ACHN (cell line): ENCODE data around the gene ICOS.
"Not testable (repeated sequence)": the region's sequence is repeated elsewhere in the genome, so short reads cannot be mapped to it uniquely, and the experiment has no call there.

Experiments
- DNase-seq: peaks from one replicate; pipeline ENCODE4 v3.0.0-alpha.2; 2015
- in situ Hi-C: cut with HindIII; loops from 2 replicates; pipeline ENCODE4 v1.10.0; 2017; ENCODE audit warnings: low sequenced_read_pairs, low pct_ligation_motif_present, low pct_unique_long_range_greater_than_20kb

The ICOS gene

GRCh38 chr2:203959265-203959664, 22.7 kb downstream of the ICOS start:
- no peak for DNase-seq
- in situ Hi-C loops: no loop called here

- in situ Hi-C loops: no loop called here
Observed at GRCh38 chr2:203959672-203960071, 23.1 kb downstream of the ICOS start.

DNA sequence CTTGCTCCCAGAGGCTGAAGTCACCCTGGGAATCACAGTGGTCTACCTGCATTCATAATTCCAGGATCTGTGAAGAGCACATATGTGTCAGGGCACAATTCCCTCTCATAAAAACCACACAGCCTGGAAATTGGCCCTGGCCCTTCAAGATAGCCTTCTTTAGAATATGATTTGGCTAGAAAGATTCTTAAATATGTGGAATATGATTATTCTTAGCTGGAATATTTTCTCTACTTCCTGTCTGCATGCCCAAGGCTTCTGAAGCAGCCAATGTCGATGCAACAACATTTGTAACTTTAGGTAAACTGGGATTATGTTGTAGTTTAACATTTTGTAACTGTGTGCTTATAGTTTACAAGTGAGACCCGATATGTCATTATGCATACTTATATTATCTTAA, 24.2 kb downstream of the ICOS start:
- in situ Hi-C loops: no loop called here
- no peak for DNase-seq

More at GRCh38 chr2:203959672-203960071, 23.1 kb downstream of the ICOS start:
- DNase-seq: no peak

- DNase-seq, in situ Hi-C loops: not testable (repeated sequence)
Observed at GRCh38 chr2:203965190-203965589, 28.6 kb downstream of the ICOS start.

- in situ Hi-C loops: no loop called here
- DNase-seq: no peak
Observed at GRCh38 chr2:203971251-203971650, 34.7 kb downstream of the ICOS start.

DNA sequence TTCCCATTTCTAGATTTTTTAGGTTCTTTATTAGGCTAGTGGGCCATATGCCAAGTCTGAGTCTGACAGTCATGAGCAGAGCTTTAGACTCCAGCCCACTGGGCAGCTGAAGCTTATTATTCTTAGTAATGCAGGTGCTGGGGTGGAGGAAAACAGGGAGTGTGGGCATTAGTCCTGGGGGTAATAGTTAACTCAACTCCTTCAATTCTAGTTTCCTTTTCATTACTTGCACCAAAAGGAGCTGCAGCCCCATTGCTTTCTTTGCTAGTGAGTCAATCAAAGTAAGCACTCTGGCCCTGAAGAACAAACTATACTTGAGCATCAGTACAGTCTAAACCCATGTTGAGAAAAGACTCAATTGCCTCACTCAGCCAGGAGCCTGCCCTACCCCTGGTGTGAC, 35.5 kb downstream of the ICOS start:
- DNase-seq: no peak
- in situ Hi-C loops: no loop called here

DNA sequence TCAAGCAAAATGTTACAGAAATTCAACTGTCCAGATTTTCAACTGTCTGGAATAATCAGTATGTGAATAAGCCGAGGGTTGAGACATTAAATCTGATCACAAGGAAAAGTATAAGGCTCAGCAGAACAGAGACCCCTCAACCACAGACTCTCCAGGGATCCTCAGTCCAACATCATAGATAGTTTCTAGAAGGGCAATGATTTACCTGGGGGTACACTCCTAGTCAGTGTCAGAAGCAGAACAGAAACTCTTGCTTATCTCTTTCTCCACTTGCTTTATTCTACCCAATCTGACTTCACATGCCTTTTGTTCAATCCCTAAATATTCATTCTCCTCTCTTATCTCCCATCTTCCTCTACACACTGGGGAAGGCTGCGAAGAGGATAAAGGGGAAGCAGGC, 36.4 kb downstream of the ICOS start:
- in situ Hi-C loops: no loop called here
- no peak for DNase-seq

DNA sequence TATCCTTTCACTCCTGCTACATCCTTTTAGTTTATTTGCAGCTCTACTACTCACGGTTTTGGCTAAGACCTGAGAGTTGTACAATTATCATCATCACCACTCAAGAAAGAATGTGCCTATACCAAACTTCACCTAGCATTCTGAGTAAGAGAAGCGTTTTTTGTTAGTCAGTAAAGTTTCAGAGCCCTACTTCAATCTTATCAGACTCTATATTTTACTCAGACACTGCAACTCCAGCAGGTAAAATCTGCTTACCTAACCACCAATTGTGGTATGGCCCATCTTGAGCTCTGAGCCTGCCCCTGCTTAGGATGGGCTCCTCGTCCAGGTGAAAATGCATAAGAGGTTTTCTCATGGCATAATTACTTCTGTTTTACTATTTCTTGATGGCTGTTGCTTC, 37.1 kb downstream of the ICOS start:
- no peak for DNase-seq
- in situ Hi-C loops: no loop called here

- in situ Hi-C loops: no loop called here
- no peak for DNase-seq
Observed at GRCh38 chr2:203975912-203976311, 39.3 kb downstream of the ICOS start.

- no peak for DNase-seq
- in situ Hi-C loops: no loop called here
Observed at GRCh38 chr2:203982276-203982675, 45.7 kb downstream of the ICOS start.

- in situ Hi-C loops: no loop called here
- DNase-seq: no peak
Observed at GRCh38 chr2:203983064-203983715, 46.6 kb downstream of the ICOS start.

GRCh38 chr2:203985978-203986377, 49.4 kb downstream of the ICOS start:
- in situ Hi-C loops, DNase-seq: not testable (repeated sequence)

DNA sequence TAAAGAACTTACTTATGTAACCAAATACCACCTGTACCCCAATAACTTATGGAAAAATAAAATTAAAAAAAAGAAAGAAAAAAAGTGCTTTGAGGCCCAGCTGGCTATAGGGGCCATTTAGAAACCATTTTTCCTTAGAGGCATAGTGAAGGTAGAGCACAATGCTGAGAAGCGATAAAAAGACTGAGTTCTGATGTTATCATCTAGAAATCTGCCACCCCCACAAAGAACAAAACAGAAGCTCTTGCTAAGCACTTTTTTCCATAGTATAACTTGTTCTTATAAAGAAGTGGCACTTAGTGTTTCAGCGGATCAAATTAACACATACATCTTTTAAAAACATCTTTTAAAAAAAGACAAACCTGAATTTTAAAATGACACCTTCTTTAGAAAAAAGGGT, 51.4 kb downstream of the ICOS start:
- no peak for DNase-seq
- in situ Hi-C loops: no loop called here

DNA sequence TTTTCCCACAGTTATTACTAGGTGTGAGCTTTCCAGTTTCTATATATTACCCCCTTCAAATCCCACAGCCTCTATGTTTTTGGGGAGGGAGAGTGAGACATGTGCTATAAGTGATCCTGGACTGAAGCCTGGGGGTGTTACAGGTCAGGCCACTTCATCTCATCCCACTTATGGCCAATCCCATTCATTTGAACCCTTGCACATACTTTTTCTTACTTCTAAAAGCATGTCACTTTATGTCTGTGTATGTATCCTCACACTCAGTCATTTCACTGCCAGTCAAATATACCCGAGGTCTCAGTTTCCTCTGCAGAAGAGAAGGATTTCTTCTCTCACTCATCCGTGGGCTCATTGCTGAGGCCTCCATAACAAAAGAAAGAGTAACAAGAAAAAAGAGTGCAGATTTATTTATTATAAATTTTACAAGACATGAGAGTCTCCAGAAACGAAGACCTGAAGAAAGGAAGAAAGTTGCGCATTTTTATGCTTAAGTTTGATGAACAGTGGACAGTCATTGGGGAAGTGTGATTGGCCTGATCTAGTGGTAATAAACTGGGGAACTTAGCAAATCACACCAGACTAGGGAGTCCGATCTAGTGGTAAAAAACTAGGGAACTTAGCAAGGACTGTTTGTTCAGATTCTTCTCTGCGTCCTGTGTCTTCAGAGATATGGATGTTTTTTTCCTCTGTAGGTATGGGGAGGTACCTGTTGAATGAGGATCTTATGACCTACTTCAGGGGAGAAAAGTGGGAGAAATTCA, 52.1 kb downstream of the ICOS start:
- DNase-seq: no peak
- in situ Hi-C loops: no loop called here

DNA sequence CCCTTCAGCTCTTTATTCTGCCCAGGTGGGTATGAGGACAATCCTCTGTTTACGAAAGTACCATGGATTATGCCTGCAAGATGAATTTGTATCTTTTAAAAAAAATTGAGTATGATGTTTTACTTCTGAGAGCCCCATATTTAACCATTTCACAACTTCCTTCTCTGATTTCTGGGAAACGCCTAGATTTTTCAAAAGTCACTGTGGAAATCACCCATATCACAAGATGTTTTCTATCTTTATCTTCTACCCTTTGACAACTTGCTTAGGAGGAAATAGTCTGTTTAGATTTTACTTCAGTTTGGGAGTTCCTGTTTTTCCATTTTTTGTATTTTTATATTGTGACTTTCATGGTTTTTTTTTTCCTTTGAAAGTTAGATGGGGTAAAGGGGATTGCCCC, 53.0 kb downstream of the ICOS start:
- DNase-seq: no peak
- in situ Hi-C loops: no loop called here

- no peak for DNase-seq
- in situ Hi-C loops: no loop called here
Observed at GRCh38 chr2:203992509-203992908, 55.9 kb downstream of the ICOS start.

GRCh38 chr2:203993011-203993410, 56.4 kb downstream of the ICOS start:
- in situ Hi-C loops: no loop called here
- DNase-seq: no peak

DNA sequence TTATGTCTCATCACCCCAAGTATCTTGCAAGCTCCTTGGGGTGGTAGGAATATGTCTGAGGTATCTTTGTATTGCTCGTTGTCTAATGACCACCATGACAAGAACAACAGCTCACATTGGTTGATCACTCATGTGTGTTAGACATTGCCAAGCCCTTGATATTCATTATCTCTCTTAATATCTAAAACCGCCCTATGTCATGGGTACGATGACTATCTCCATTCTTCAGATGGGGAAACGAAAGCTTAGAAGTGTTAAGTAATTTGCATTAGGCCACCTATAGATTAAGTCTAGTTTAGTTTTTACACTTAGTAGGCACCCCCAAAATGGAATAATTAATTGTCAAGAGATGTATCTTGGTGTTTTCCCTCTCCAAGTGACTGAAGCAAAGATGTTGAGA, 57.0 kb downstream of the ICOS start:
- in situ Hi-C loops: no loop called here
- no peak for DNase-seq

GRCh38 chr2:203994735-203995134, 58.2 kb downstream of the ICOS start:
- in situ Hi-C loops: no loop called here
- DNase-seq: no peak

DNA sequence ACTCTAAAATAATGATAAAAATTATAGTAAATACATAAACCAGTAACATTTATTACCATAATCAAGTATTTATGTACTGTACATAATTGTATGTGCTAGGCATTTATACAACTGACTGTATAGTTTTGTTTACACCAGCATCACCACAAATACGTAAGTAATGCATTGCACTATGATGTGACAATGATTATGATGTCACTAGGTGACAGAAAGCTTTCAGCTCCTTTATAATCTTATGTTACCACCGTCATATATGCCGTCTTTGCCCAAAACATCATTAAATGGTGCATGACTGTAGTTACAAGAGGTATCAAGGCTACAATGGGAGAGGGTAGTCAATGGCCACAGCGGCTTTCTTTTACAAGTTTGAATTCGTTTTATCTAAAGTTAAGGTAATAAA, 60.1 kb downstream of the ICOS start:
- DNase-seq: no peak
- in situ Hi-C loops: no loop called here
